ENCODE measurements around the gene NPM1. TPM values are rescaled to one million over a fixed set of nuclear protein-coding genes. Genes with fewer than 3 reads are reported as not detected.

NPM1 gene
- total RNA-seq, 2 donors from 2014 or later, result 1,005 to 1,022 TPM

- no peak for DNase-seq
- H3K27ac Mint-ChIP-seq, result no peak overlapping the region
- no peak for ATAC-seq
These were observed 41.9 kb downstream of the NPM1 start for GRCh38 chr5:171429543-171429910.

GRCh38 chr5:171431251-171431777 lies 43.7 kb downstream of the NPM1 start:
- no peak for DNase-seq
- Mint-ChIP-seq H3K27me3 (no peaks in the 10 kb centered on the region), H3K36me3 (ENCODE audit: low read depth) (no peaks in the 10 kb centered on the region), H3K4me3 (no peak overlapping the region), H3K27ac (no peak overlapping the region), H3K4me1 (peaks cover 2% of the 10 kb centered on the region)
- H3K9me3 ChIP-seq (ENCODE audit: control insufficient read depth, low read length, poor library complexity, severe bottlenecking), result no peaks in the 10 kb centered on the region
- no peak for ATAC-seq

More at GRCh38 chr5:171429543-171429910, 41.9 kb downstream of the NPM1 start:
- H3K27me3 Mint-ChIP-seq, result no peaks in the 10 kb centered on the region
- H3K4me3 Mint-ChIP-seq, result no peak overlapping the region
- no peaks in the 10 kb centered on the region for H3K36me3 Mint-ChIP-seq (ENCODE audit: low read depth)
- peaks cover 2% of the 10 kb centered on the region for H3K4me1 Mint-ChIP-seq
- no peaks in the 10 kb centered on the region for H3K9me3 ChIP-seq (ENCODE audit: control insufficient read depth, low read length, poor library complexity, severe bottlenecking)

- peaks cover 2% of the 10 kb centered on the region for H3K4me1 Mint-ChIP-seq
- DNase-seq (no peak), ATAC-seq (no peak)
- H3K9me3 ChIP-seq (ENCODE audit: control insufficient read depth, low read length, poor library complexity, severe bottlenecking), result no peaks in the 10 kb centered on the region
- H3K27ac Mint-ChIP-seq, result no peak overlapping the region
- H3K36me3 Mint-ChIP-seq (ENCODE audit: low read depth), result no peaks in the 10 kb centered on the region
- no peak overlapping the region for H3K4me3 Mint-ChIP-seq
- no peaks in the 10 kb centered on the region for H3K27me3 Mint-ChIP-seq
These were observed 44.4 kb downstream of the NPM1 start for GRCh38 chr5:171432076-171432475.

GRCh38 chr5:171432583-171433351 lies 45.1 kb downstream of the NPM1 start:
- H3K9me3 ChIP-seq (ENCODE audit: control insufficient read depth, low read length, poor library complexity, severe bottlenecking), result no peaks in the 10 kb centered on the region
- peaks cover 2% of the 10 kb centered on the region for H3K4me1 Mint-ChIP-seq
- no peak overlapping the region for H3K4me3 Mint-ChIP-seq
- H3K27ac Mint-ChIP-seq, result no peak overlapping the region
- H3K36me3 Mint-ChIP-seq (ENCODE audit: low read depth), result no peaks in the 10 kb centered on the region
- ATAC-seq, result no peak
- DNase-seq, result no peak
- no peaks in the 10 kb centered on the region for H3K27me3 Mint-ChIP-seq

GRCh38 chr5:171433352-171433698 lies 45.7 kb downstream of the NPM1 start:
- ATAC-seq, result no peak
- H3K9me3 ChIP-seq (ENCODE audit: control insufficient read depth, low read length, poor library complexity, severe bottlenecking), result no peaks in the 10 kb centered on the region
- peaks cover 2% of the 10 kb centered on the region for H3K4me1 Mint-ChIP-seq
- no peak overlapping the region for H3K27ac Mint-ChIP-seq
- no peak for DNase-seq
- H3K4me3 Mint-ChIP-seq, result no peak overlapping the region
- H3K36me3 Mint-ChIP-seq (ENCODE audit: low read depth), result no peaks in the 10 kb centered on the region
- no peaks in the 10 kb centered on the region for H3K27me3 Mint-ChIP-seq

GRCh38 chr5:171433982-171434676 lies 46.5 kb downstream of the NPM1 start:
- no peaks in the 10 kb centered on the region for H3K9me3 ChIP-seq (ENCODE audit: control insufficient read depth, low read length, poor library complexity, severe bottlenecking)
- Mint-ChIP-seq H3K4me1 (peaks cover 2% of the 10 kb centered on the region), H3K36me3 (ENCODE audit: low read depth) (no peaks in the 10 kb centered on the region), H3K4me3 (no peak overlapping the region), H3K27me3 (no peaks in the 10 kb centered on the region), H3K27ac (no peak overlapping the region)
- ATAC-seq (no peak), DNase-seq (no peak)

- no peak for DNase-seq
- ATAC-seq, result no peak
- Mint-ChIP-seq H3K4me3 (no peak overlapping the region), H3K4me1 (peaks cover 2% of the 10 kb centered on the region), H3K27me3 (no peaks in the 10 kb centered on the region), H3K27ac (no peak overlapping the region), H3K36me3 (ENCODE audit: low read depth) (no peaks in the 10 kb centered on the region)
- H3K9me3 ChIP-seq (ENCODE audit: control insufficient read depth, low read length, poor library complexity, severe bottlenecking), result no peaks in the 10 kb centered on the region
These were observed 47.2 kb downstream of the NPM1 start for GRCh38 chr5:171434874-171435273.

- ATAC-seq, result no peak
- H3K27me3 Mint-ChIP-seq, result no peaks in the 10 kb centered on the region
- H3K9me3 ChIP-seq (ENCODE audit: control insufficient read depth, low read length, poor library complexity, severe bottlenecking), result no peaks in the 10 kb centered on the region
- no peak overlapping the region for H3K4me3 Mint-ChIP-seq
- no peak for DNase-seq
- H3K27ac Mint-ChIP-seq, result no peak overlapping the region
- peaks cover 2% of the 10 kb centered on the region for H3K4me1 Mint-ChIP-seq
- no peaks in the 10 kb centered on the region for H3K36me3 Mint-ChIP-seq (ENCODE audit: low read depth)
These were observed 48.3 kb downstream of the NPM1 start for GRCh38 chr5:171435908-171436307.

GRCh38 chr5:171436804-171437285 lies 49.2 kb downstream of the NPM1 start:
- ATAC-seq, result no peak
- no peaks in the 10 kb centered on the region for H3K9me3 ChIP-seq (ENCODE audit: control insufficient read depth, low read length, poor library complexity, severe bottlenecking)
- Mint-ChIP-seq H3K4me1 (peaks cover 2% of the 10 kb centered on the region), H3K4me3 (no peak overlapping the region), H3K27ac (no peak overlapping the region), H3K36me3 (ENCODE audit: low read depth) (no peaks in the 10 kb centered on the region), H3K27me3 (no peaks in the 10 kb centered on the region)
- no peak for DNase-seq

- no peak for DNase-seq
- H3K4me3 Mint-ChIP-seq, result no peak overlapping the region
- H3K36me3 Mint-ChIP-seq (ENCODE audit: low read depth), result no peaks in the 10 kb centered on the region
- ATAC-seq, result no peak
- no peaks in the 10 kb centered on the region for H3K27me3 Mint-ChIP-seq
- no peaks in the 10 kb centered on the region for H3K9me3 ChIP-seq (ENCODE audit: control insufficient read depth, low read length, poor library complexity, severe bottlenecking)
- H3K27ac Mint-ChIP-seq, result no peak overlapping the region
- H3K4me1 Mint-ChIP-seq, result peaks cover 2% of the 10 kb centered on the region
These were observed 49.7 kb downstream of the NPM1 start for GRCh38 chr5:171437286-171437821.

- Mint-ChIP-seq H3K36me3 (ENCODE audit: low read depth) (no peaks in the 10 kb centered on the region), H3K27me3 (no peaks in the 10 kb centered on the region), H3K27ac (no peak overlapping the region), H3K4me1 (no peaks in the 10 kb centered on the region), H3K4me3 (no peak overlapping the region)
- DNase-seq (no peak), ATAC-seq (no peak)
- H3K9me3 ChIP-seq (ENCODE audit: control insufficient read depth, low read length, poor library complexity, severe bottlenecking), result no peaks in the 10 kb centered on the region
These were observed 51.1 kb downstream of the NPM1 start for GRCh38 chr5:171438738-171439137.

GRCh38 chr5:171441246-171441791 lies 53.7 kb downstream of the NPM1 start:
- DNase-seq (no peak), ATAC-seq (no peak)
- Mint-ChIP-seq H3K4me1 (no peaks in the 10 kb centered on the region), H3K27me3 (no peaks in the 10 kb centered on the region), H3K4me3 (no peak overlapping the region), H3K27ac (no peak overlapping the region), H3K36me3 (ENCODE audit: low read depth) (no peaks in the 10 kb centered on the region)
- H3K9me3 ChIP-seq (ENCODE audit: control insufficient read depth, low read length, poor library complexity, severe bottlenecking), result no peaks in the 10 kb centered on the region

- ATAC-seq (no peak), DNase-seq (no peak)
- H3K36me3 Mint-ChIP-seq (ENCODE audit: low read depth), result no peaks in the 10 kb centered on the region
- H3K9me3 ChIP-seq (ENCODE audit: control insufficient read depth, low read length, poor library complexity, severe bottlenecking), result no peaks in the 10 kb centered on the region
- H3K4me3 Mint-ChIP-seq, result no peak overlapping the region
- H3K27ac Mint-ChIP-seq, result no peak overlapping the region
- no peaks in the 10 kb centered on the region for H3K27me3 Mint-ChIP-seq
- H3K4me1 Mint-ChIP-seq, result no peaks in the 10 kb centered on the region
These were observed 54.8 kb downstream of the NPM1 start for GRCh38 chr5:171442287-171443042.
